ENCODE data around the gene CACNA1C. TPM values are rescaled to one million over a fixed set of nuclear protein-coding genes. Genes with fewer than 3 reads are reported as not detected.

Gene CACNA1C
- total and polyA plus RNA-seq, 2 donors (not counting 1 experiment from before 2014, with no cell fraction given): 0.01 to 0.02 TPM

DNA sequence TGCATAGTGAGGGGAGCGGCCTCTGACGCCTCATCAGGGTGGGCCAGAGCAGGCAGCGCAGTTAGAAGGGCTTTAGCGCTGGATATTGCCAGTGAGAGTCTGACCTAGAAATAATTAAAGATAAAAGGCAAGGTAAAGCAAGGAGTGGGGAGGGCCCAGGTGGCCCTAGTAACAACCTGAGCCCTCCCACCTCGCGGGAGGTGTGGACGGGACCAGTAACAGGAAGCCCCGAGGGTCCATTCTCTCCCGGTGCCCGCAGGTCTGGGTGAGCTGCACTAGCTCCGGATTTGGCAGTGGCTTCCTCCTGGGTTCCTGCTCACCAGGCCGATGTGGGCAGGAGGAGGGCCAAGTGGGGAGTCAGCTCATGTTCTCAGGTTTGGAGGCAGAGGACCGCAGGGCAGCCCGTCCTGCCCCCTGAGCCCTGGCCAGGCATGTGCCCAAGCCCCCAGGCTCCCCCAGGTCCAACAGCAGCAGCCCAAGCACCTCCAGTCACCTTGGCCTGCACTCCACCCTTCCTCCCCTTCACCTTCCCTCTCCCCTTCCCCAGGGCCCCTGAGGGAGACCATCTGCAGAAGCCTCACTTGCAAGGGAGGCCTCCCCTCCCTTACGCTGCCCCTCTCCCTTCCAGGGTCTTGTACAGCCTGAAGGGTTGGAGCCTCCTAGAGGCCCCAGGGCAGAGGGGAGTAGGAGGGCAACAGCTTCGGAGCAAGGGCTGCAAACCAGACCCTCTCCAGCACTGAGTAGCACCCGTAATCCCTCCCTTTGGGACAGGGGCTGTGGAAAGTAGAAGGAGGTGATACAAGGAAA is 597.7 kb downstream of the CACNA1C start:
- Mint-ChIP-seq H3K27me3 (peaks cover 32% of the 10 kb centered on the region), H3K4me1 (no peaks in the 10 kb centered on the region), H3K9me3 (ENCODE audit: insufficient read depth) (no peaks in the 10 kb centered on the region), H3K4me3 (no peak overlapping the region), H3K27ac (no peak overlapping the region)
- H3K4me3 ChIP-seq (ENCODE audit: control extremely low read depth in 1 of 5, extremely low read depth in 1 of 5, insufficient read depth in 1 of 5, low read depth in 2 of 5, low read length in 4 of 5): no peak overlapping the region
- H3K27ac ChIP-seq (ENCODE audit: low read length in 2 of 2): no peak overlapping the region
- ATAC-seq (ENCODE audit: low read depth) (no peak), DNase-seq (no peak)
- POLR2A ChIA-PET: interaction anchor here (0.6 kb wide), 1 partner anchor 456 kb away, joined by 9 read pairs; no protein-coding TSS in a partner anchor
- H3K27me3 ChIP-seq (replicated peaks in 1 of 4; ENCODE audit: control extremely low read depth in 1 of 4, control insufficient read depth in 3 of 4, insufficient read depth in 4 of 4, low read length in 3 of 4): peaks cover 0 to 6% (median 2%) of the 10 kb centered on the region in 4 experiments
- H3K4me1 ChIP-seq (ENCODE audit: control insufficient read depth in 2 of 2, insufficient read depth in 2 of 2, low read length in 2 of 2): no peaks in the 10 kb centered on the region
- WGBS (ENCODE audit: insufficient coverage): 46% methylated on average over 14 of the region's 17 CpGs
- TF ChIP-seq, protein P1, sequence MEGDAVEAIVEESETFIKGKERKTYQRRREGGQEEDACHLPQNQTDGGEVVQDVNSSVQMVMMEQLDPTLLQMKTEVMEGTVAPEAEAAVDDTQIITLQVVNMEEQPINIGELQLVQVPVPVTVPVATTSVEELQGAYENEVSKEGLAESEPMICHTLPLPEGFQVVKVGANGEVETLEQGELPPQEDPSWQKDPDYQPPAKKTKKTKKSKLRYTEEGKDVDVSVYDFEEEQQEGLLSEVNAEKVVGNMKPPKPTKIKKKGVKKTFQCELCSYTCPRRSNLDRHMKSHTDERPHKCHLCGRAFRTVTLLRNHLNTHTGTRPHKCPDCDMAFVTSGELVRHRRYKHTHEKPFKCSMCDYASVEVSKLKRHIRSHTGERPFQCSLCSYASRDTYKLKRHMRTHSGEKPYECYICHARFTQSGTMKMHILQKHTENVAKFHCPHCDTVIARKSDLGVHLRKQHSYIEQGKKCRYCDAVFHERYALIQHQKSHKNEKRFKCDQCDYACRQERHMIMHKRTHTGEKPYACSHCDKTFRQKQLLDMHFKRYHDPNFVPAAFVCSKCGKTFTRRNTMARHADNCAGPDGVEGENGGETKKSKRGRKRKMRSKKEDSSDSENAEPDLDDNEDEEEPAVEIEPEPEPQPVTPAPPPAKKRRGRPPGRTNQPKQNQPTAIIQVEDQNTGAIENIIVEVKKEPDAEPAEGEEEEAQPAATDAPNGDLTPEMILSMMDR (IDR thresholded peaks at IDR 0.05): no peak
- TF ChIP-seq EZH2 (IDR thresholded peaks at IDR 0.05; ENCODE audit: borderline replicate concordance, insufficient read depth, low read depth, low read length, poor library complexity, severe bottlenecking): no peak
- no peak overlapping the region for H2AFZ ChIP-seq (ENCODE audit: insufficient read depth, low read depth, low read length, poor library complexity, severe bottlenecking)
- CTCF ChIA-PET: interaction anchor here (1.1 kb wide), 1 partner anchor 9 kb away, joined by 3 read pairs; no protein-coding TSS in a partner anchor
- no peaks in the 10 kb centered on the region for H3K36me3 ChIP-seq (replicated peaks in 1 of 2; ENCODE audit: control extremely low read depth in 1 of 2, control insufficient read depth in 1 of 2, extremely low read depth in 1 of 2, insufficient read depth in 2 of 2, low read length in 1 of 2)
- no peaks in the 10 kb centered on the region for H3K9me3 ChIP-seq (ENCODE audit: control extremely low read depth in 1 of 3, control insufficient read depth in 2 of 3, insufficient read depth in 1 of 3, low read length in 2 of 3)
- intact Hi-C loops (cut with micrococcal nuclease): no loop called here
- no peak overlapping the region for H3K4me2 ChIP-seq (replicated peaks; ENCODE audit: low read depth, low read length, poor library complexity, severe bottlenecking)
- no peak overlapping the region for H3K9ac ChIP-seq (ENCODE audit: low read length)
- H3K79me2 ChIP-seq (ENCODE audit: control insufficient read depth, insufficient read depth, low read length): no peaks in the 10 kb centered on the region
- no peaks in the 10 kb centered on the region for H4K20me1 ChIP-seq (ENCODE audit: control insufficient read depth, insufficient read depth, low read length, poor library complexity, severe bottlenecking)

Measured in B cell (primary cell).